Activated CD8-positive, alpha-beta memory T cell treated with anti-CD3 and anti-CD28 coated beads for 36 hours (primary cell): ENCODE results near the gene NAV3. TPM values are rescaled to one million over a fixed set of nuclear protein-coding genes. Genes with fewer than 3 reads are reported as not detected.
"Not testable (repeated sequence)": the region's sequence is repeated elsewhere in the genome, so short reads cannot be mapped to it uniquely, and the experiment has no call there.

Experiments
- CTCF ChIA-PET: fragments of 350-600 bp; sonication (Branson Sonifier 250); formaldehyde crosslinking; loops from one replicate; lab custom pipeline; 2021; ENCODE audit warnings: antibody characterized with exemption; lab: Charles Lee
- POLR2A ChIA-PET: fragments of 350-600 bp; sonication (Branson Sonifier 250); formaldehyde crosslinking; loops from one replicate; lab custom pipeline; 2021; ENCODE audit warnings: antibody characterized with exemption; lab: Charles Lee
- total RNA-seq, 2 experiments: library from RNA; stranded (reverse); gene quantifications; one replicate each; pipeline ENCODE4 v1.2.3, GENCODE V29; 2021

NAV3 gene
- total RNA-seq, 2 experiments from 2014 or later = not detected

- POLR2A ChIA-PET = no interaction called here
- CTCF ChIA-PET = no interaction called here
Observed at GRCh38 chr12:78204926-78205325, 374.2 kb downstream of the NAV3 start.

GRCh38 chr12:78208092-78208491 lies 377.4 kb downstream of the NAV3 start:
- POLR2A ChIA-PET = no interaction called here
- CTCF ChIA-PET = no interaction called here

GRCh38 chr12:78209846-78210505 lies 379.3 kb downstream of the NAV3 start:
- POLR2A ChIA-PET = no interaction called here
- CTCF ChIA-PET = no interaction called here

GRCh38 chr12:78210506-78210860 lies 379.8 kb downstream of the NAV3 start:
- ChIA-PET CTCF (no interaction called here), POLR2A (no interaction called here)

GRCh38 chr12:78210894-78211302 lies 380.2 kb downstream of the NAV3 start:
- ChIA-PET POLR2A (no interaction called here), CTCF (no interaction called here)

GRCh38 chr12:78220811-78221210 lies 390.1 kb downstream of the NAV3 start:
- POLR2A ChIA-PET = no interaction called here
- CTCF ChIA-PET = no interaction called here

GRCh38 chr12:78224154-78224553 lies 393.5 kb downstream of the NAV3 start:
- POLR2A ChIA-PET = no interaction called here
- CTCF ChIA-PET = no interaction called here

GRCh38 chr12:78226763-78227162 lies 396.1 kb downstream of the NAV3 start:
- POLR2A ChIA-PET = no interaction called here
- CTCF ChIA-PET = no interaction called here

GRCh38 chr12:78229591-78230101 lies 399.0 kb downstream of the NAV3 start:
- CTCF ChIA-PET = no interaction called here
- POLR2A ChIA-PET = no interaction called here

GRCh38 chr12:78232756-78233155 lies 402.1 kb downstream of the NAV3 start:
- POLR2A ChIA-PET = no interaction called here
- CTCF ChIA-PET = no interaction called here

- CTCF ChIA-PET = no interaction called here
Observed at GRCh38 chr12:78236264-78236663, 405.6 kb downstream of the NAV3 start.

GRCh38 chr12:78239544-78239943 lies 408.9 kb downstream of the NAV3 start:
- CTCF ChIA-PET = no interaction called here
- POLR2A ChIA-PET = no interaction called here

More at GRCh38 chr12:78236264-78236663, 405.6 kb downstream of the NAV3 start:
- POLR2A ChIA-PET = no interaction called here

- CTCF ChIA-PET = no interaction called here
- POLR2A ChIA-PET = no interaction called here
Observed at GRCh38 chr12:78240827-78241226, 410.1 kb downstream of the NAV3 start.

GRCh38 chr12:78241446-78241845 lies 410.8 kb downstream of the NAV3 start:
- ChIA-PET CTCF (no interaction called here), POLR2A (no interaction called here)

- CTCF ChIA-PET = no interaction called here
- POLR2A ChIA-PET = no interaction called here
Observed at GRCh38 chr12:78244916-78245507, 414.3 kb downstream of the NAV3 start.

- CTCF ChIA-PET = no interaction called here
- POLR2A ChIA-PET = no interaction called here
Observed at GRCh38 chr12:78248321-78248720, 417.6 kb downstream of the NAV3 start.

- POLR2A ChIA-PET = no interaction called here
- CTCF ChIA-PET = no interaction called here
Observed at GRCh38 chr12:78249578-78249977, 418.9 kb downstream of the NAV3 start.

- CTCF ChIA-PET, POLR2A ChIA-PET: not testable (repeated sequence)
Observed at GRCh38 chr12:78257662-78258061, 427.0 kb downstream of the NAV3 start.

- ChIA-PET CTCF (no interaction called here), POLR2A (no interaction called here)
Observed at GRCh38 chr12:78260976-78261375, 430.3 kb downstream of the NAV3 start.

- ChIA-PET POLR2A (no interaction called here), CTCF (no interaction called here)
Observed at GRCh38 chr12:78261901-78262300, 431.2 kb downstream of the NAV3 start.
